Adipocyte (in vitro differentiated cells): Measurements from ENCODE around the gene IL3.

Experiments
- DNase-seq: peaks from one replicate; pipeline ENCODE4 v3.0.0-alpha.2; 2015; ENCODE audit warnings: low read depth
- H3K27me3 ChIP-seq: replicated peaks from 2 replicates; pipeline ENCODE4 v1.7.0; 2013; ENCODE audit warnings: mild to moderate bottlenecking, low read length, moderate library complexity; ENCODE audit not compliant: control insufficient read depth, insufficient read depth
- H3K36me3 ChIP-seq: 2 replicates; pipeline ENCODE4 v1.7.0; 2013; ENCODE audit warnings: low read length, mild to moderate bottlenecking, moderate library complexity; ENCODE audit not compliant: control insufficient read depth, insufficient read depth, severe bottlenecking
- H3K4me1 ChIP-seq: 2 replicates; pipeline ENCODE4 v1.7.0; 2013; ENCODE audit warnings: mild to moderate bottlenecking, low read length, moderate library complexity; ENCODE audit not compliant: control insufficient read depth, insufficient read depth
- H3K4me3 ChIP-seq: 2 replicates; pipeline ENCODE4 v1.7.0; 2013; ENCODE audit warnings: mild to moderate bottlenecking, low read length, moderate library complexity
- H3K9ac ChIP-seq: 2 replicates; pipeline ENCODE4 v1.7.0; 2013; ENCODE audit warnings: mild to moderate bottlenecking, low read length, moderate library complexity
- H3K9me3 ChIP-seq: 2 replicates; pipeline ENCODE4 v1.7.0; 2013; ENCODE audit warnings: mild to moderate bottlenecking, low read length, moderate library complexity; ENCODE audit not compliant: control insufficient read depth

Gene IL3

DNA sequence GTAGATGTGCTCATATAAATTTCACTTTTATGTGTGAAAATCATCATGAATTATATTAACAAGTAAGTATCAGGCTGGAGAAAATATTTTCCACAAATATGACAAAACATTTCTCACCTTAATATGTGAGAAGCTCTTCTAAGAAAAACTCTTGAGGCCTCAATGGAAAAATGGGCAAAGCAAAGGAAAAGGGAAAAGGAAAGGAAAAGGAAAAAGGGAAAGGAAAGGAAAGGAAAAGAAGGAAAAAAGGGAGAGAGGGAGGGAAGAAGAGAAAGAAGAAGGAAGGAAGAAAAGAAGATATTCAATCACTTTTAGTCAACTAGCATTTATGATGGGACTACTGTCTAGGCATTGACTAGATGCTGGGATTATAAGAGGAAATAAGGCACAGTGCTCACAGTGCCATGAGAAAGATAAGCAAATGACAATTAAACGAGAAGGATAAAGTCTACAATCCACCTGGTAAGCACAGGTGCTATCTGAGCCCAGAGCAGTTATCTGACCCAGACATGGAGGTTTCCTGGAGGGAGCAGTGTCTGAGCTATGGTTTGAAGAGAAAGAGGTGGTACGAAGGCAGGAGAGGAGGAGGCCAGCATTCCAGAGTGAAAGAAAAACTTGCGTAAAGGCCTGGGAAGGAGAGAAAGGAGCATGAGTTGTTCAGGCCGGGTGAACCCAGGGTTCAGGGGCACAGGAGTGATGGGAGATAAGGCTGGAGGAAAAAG lies 30.7 kb upstream of the IL3 start:
- Histone ChIP-seq H3K36me3 (no peaks in the 10 kb centered on the region), H3K4me3 (no peak overlapping the region), H3K27me3 (peaks cover 22% of the 10 kb centered on the region), H3K9me3 (peaks cover 19% of the 10 kb centered on the region), H3K9ac (no peak overlapping the region), H3K4me1 (no peaks in the 10 kb centered on the region)
- DNase-seq, result no peak

DNA sequence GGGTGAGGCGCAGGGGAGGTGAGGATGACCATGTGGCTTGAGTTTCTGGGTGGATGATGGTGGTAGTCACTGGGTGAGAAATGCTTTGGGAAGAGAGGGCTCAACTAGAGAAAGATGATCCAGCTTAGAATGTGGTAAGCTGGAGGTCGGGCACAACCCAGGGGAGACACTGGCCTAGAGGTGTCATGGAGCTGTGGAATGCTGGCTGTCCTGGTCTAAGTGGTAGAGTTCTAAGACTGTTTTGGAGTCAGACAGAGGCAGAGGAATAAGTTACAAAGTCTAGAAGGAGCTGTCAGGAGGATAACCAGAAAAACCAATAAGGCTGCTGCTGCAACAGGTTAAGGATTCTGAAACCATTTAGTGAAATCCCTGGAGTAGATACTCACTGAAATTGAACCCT lies 29.8 kb upstream of the IL3 start:
- Histone ChIP-seq H3K36me3 (no peaks in the 10 kb centered on the region), H3K9ac (no peak overlapping the region), H3K9me3 (peaks cover 19% of the 10 kb centered on the region), H3K27me3 (peaks cover 14% of the 10 kb centered on the region), H3K4me3 (no peak overlapping the region), H3K4me1 (no peaks in the 10 kb centered on the region)
- DNase-seq, result no peak

DNA sequence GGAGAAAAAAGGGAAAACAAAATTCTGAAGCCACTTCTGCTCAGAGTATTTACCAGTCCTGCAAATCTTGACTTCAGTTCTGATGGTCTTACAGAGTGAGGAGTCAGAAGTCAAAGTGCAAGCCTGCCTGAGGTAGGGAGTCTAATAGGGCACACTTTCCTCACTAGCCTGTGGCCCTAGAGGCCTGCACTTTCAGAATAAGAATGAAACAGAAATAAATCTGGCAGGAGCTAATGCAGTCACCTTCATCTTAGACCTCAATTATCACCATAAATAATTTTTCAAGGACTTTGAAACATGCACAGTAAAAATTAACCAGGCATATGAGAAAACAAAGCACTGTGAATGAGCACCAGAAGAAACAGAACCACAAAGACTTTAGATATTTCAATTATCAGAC lies 28.3 kb upstream of the IL3 start:
- Histone ChIP-seq H3K4me3 (no peak overlapping the region), H3K4me1 (no peaks in the 10 kb centered on the region), H3K36me3 (no peaks in the 10 kb centered on the region), H3K27me3 (peaks cover 9% of the 10 kb centered on the region), H3K9me3 (peaks cover 19% of the 10 kb centered on the region), H3K9ac (no peak overlapping the region)
- DNase-seq, result no peak

DNA sequence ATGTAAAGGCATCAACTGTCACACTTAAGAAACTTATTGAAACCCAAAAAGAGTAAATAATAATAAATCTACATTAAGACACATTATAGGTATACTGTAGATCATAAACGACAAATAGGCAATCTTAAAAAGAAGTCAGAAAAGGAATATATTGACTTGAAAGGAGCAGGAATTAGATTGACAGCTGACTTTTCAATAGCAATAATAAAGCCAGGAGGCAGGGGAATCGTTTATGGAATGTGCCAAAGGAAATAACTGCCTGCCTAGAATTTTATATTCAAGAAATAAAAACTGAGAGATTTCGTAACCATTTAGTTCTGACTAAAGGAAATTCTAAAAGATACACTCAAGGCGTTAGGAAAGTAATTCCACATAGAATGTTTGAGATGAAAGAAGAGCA lies 27.3 kb upstream of the IL3 start:
- H3K27me3 ChIP-seq, result peaks cover 8% of the 10 kb centered on the region
- no peaks in the 10 kb centered on the region for H3K36me3 ChIP-seq
- no peak for DNase-seq
- peaks cover 19% of the 10 kb centered on the region for H3K9me3 ChIP-seq
- H3K4me3 ChIP-seq, result no peak overlapping the region
- H3K9ac ChIP-seq, result no peak overlapping the region
- no peaks in the 10 kb centered on the region for H3K4me1 ChIP-seq

DNA sequence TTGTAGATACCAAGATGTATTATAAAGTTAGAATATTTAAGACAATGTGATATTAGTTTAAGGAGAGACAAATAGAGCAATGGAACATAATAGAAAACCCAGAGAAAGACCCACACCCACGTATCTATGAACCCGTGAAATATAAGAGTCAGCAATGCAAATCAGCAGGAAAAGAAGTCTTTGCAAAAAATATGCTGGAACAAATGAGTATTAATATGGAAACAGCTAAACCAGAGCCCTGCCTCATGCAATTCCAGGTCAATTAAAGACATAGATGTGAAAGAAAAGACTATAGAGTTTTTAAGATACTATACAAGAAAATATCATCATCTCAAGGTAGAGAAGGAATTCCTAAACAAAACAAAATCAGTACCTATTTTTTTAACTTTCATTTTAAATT lies 23.1 kb upstream of the IL3 start:
- H3K27me3 ChIP-seq, result peaks cover 4% of the 10 kb centered on the region

DNA sequence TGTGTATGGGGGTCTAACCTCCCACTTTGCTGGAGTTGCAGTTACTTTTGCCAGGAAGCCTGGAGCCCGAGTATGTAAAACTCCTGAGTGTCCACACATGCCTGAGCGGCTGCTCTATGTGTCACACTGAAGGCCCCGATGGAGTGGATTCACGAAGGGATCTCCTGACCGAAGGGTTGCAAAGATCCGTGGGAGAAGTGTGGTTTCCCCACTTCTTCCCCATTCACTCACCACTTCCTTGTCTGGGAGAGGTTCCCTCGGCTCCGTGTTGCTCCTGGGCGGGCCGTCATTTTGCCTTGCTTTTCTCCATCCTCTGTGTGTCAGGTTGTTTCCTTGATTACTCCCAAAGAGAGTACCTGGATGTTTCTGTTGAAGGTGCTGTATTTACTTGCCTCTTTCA lies 16.2 kb upstream of the IL3 start:
- no peaks in the 10 kb centered on the region for H3K9me3 ChIP-seq
- peaks cover 7% of the 10 kb centered on the region for H3K27me3 ChIP-seq
- no peak overlapping the region for H3K9ac ChIP-seq
- no peak overlapping the region for H3K4me3 ChIP-seq
- H3K36me3 ChIP-seq, result no peaks in the 10 kb centered on the region
- H3K4me1 ChIP-seq, result no peaks in the 10 kb centered on the region
- DNase-seq, result no peak

More for the DNA sequence above, 23.1 kb upstream of the IL3 start:
- H3K9ac ChIP-seq, result no peak overlapping the region
- H3K4me1 ChIP-seq, result no peaks in the 10 kb centered on the region
- no peak overlapping the region for H3K4me3 ChIP-seq
- no peaks in the 10 kb centered on the region for H3K36me3 ChIP-seq
- H3K9me3 ChIP-seq, result peaks cover 17% of the 10 kb centered on the region
- DNase-seq, result no peak

DNA sequence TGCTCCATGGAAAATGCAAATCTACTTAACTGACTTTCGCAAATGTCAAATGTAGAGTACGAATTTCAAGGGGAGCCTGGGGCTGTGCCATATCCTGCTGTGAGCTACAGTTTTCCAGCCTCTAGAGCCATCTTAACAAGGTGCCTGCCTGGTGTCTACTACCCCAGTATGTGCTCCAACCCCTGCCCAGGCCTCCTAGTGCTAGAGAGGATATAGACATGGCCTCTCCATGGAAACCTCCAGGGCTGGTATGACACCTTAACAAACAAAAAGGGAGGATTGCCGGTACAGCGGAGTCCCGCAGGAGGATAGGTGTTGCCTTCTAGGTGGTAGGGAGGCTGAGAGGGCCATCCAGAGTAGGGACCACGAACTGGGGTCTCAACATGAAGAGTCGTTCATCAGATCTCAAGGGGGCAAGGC lies 13.6 kb upstream of the IL3 start:
- Histone ChIP-seq H3K9ac (no peak overlapping the region), H3K36me3 (no peaks in the 10 kb centered on the region), H3K4me3 (no peak overlapping the region), H3K4me1 (no peaks in the 10 kb centered on the region), H3K9me3 (no peaks in the 10 kb centered on the region), H3K27me3 (peaks cover 27% of the 10 kb centered on the region)
- no peak for DNase-seq

DNA sequence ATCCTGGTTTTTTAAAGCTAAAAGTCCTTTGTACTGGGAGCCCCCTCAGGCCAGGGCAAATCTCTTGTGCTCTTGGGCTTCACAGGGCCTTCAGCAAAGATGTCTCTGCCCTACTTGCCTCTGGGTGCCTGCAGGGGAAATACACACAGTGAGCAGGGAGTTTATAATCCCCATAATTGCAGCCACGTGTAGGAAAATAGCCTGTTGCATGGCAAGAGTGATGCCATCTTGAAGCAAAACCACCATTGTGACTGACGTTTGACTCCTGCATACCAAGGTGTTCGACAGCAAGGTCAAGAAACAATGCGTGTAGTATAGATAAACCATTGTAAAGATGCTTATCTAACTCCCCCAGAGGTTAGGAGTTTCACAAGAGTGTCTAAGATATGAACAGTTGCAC lies 11.4 kb upstream of the IL3 start:
- H3K4me1 ChIP-seq, result no peaks in the 10 kb centered on the region
- no peaks in the 10 kb centered on the region for H3K36me3 ChIP-seq
- no peak overlapping the region for H3K9ac ChIP-seq
- peaks cover 30% of the 10 kb centered on the region for H3K27me3 ChIP-seq
- H3K4me3 ChIP-seq, result no peak overlapping the region
- H3K9me3 ChIP-seq, result no peaks in the 10 kb centered on the region
- DNase-seq, result no peak

DNA sequence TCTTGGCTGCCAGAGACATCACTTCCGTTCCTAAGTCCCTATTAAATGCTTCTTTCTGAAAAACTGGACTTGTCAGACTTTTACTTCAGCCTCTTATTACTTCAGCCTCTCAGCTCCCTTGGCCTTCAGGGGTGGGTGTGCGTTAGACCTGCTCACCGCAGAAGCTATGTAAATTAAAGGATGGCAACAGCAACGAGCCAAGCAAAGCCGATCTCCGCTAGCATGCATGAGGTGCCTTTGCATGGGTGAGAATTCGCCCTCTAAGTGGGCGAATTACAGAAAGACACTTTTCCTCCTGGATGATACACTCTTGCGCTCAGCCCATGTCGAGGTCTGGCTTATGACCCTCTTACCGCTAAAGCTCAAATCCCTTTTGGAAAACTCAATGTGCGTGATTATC lies 10.9 kb upstream of the IL3 start:
- H3K4me3 ChIP-seq, result no peak overlapping the region
- no peaks in the 10 kb centered on the region for H3K4me1 ChIP-seq
- no peak for DNase-seq
- no peak overlapping the region for H3K9ac ChIP-seq
- no peaks in the 10 kb centered on the region for H3K9me3 ChIP-seq
- H3K36me3 ChIP-seq, result no peaks in the 10 kb centered on the region
- H3K27me3 ChIP-seq, result peaks cover 34% of the 10 kb centered on the region

DNA sequence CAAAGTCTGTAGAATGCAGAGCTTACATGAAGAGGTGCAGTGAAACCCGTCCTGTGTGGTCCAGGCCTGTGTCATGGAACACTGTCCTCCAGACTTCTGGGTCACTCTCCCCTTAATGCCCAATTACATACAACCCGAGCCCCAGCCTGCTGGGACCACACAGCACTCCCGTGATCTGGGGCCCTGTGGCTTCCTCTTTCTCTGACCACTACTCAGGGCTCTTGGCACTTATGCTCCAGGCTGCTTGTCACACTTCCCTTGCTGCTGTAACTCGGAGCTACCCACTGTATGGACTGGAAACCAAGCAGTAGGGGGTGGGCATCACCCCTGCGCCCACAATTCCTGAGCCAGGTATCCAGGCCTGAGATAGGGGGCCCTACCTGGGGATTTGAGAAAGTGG lies 10.3 kb upstream of the IL3 start:
- Histone ChIP-seq H3K9ac (no peak overlapping the region), H3K4me1 (no peaks in the 10 kb centered on the region), H3K36me3 (no peaks in the 10 kb centered on the region), H3K9me3 (no peaks in the 10 kb centered on the region), H3K27me3 (peaks cover 34% of the 10 kb centered on the region), H3K4me3 (no peak overlapping the region)
- no peak for DNase-seq

DNA sequence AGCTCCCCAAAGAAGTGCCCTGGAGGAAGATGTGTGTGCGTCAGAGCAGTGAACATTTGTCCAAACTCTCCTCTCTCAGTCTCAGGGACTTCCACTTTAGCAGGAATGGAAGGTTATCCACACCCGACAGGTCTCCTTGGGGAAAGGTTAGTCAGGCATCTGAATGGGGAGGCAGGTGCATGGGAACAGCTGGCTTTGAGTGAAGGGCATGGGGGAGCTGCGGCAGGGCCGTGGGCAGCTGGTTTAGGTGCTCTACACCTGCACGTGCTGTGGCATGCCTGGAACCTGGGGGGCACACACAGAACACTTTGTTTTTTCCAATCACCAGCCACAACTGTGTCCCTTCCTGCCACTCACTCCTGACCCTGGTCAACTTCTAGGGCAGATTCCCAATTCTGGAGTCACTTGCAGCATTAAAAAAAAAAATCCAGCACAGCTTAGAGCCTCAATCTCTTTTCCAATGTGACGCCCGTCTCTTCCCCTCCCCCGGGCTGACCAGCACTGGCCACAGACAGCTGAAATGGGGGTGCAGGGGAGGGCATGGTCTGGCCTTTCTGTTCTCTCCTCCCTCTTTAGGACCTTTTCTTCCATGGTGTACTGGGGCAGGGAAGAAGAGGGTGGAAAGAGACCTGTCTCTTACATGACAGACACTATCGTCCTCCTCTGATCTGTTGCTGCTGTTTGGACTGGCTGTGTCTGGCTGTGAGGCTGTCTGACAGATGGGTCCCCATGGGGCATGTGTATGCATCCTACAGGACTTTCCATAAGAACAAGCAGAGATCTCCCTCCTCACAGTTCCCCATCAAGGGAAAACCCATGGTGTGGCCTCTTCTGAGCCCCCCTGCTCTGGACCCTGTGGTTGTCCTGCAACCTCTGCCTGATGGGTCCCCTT lies 9.5 kb upstream of the IL3 start:
- Histone ChIP-seq H3K9ac (no peak overlapping the region), H3K4me3 (no peak overlapping the region), H3K9me3 (no peaks in the 10 kb centered on the region), H3K27me3 (peaks cover 34% of the 10 kb centered on the region), H3K4me1 (no peaks in the 10 kb centered on the region), H3K36me3 (no peaks in the 10 kb centered on the region)
- no peak for DNase-seq
